Eye (tissue), 1 donor: Measurements from ENCODE around the gene INTS6.

Experiments used
- DNase-seq: peaks from one replicate; pipeline ENCODE4 v3.0.0-alpha.2; 2015

INTS6 gene

DNA sequence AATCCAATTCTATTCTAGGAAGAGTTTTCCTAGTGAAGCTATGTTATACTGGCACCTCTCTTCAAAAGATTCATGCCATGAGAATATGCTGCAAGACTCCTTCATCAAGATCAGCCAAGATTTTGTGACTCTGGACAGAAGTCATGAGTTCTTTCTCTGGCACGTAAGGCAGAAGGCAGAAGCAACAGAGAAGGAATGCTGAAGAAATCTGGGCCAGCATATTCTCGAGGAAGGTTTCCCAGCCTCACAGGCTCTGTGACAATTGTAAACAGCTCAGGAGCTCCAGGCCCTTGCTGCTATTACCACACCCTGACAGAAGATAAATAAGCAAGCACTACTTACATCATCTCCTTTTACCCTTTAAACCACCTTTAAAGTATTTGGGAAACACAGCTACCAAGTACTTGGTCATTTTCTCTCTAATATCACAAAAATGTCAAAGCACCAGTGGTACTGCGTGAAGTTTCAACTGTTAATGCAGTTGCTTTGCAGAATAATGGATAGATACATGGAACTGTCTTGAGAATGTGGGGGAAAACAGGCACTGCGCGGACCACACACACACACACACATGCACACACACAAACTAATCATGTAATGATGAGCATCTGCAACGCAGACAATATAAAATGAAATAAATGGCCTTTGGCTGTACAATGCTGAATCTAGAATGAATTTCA is 55.4 kb downstream of the INTS6 start:
- peak; percentile 8 for DNase-seq

DNA sequence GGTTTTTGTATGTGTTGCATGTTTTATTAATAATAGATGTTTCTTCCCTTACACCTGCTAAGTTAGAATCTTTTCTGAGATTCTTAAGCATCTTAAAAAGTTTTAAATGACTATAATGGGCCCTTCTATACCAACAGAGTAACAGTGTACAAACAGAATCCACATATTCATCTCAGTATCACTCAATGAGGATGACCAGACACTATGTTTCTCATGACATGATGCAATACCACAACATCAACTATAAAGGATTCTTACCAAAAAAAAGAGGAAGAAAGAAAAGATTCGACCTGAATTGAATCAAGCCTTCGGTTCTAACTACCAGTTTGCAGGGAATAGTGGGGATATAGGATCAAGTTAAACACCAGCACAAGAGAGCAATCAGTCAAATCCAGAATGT is 56.5 kb downstream of the INTS6 start:
- no peak for DNase-seq

DNA sequence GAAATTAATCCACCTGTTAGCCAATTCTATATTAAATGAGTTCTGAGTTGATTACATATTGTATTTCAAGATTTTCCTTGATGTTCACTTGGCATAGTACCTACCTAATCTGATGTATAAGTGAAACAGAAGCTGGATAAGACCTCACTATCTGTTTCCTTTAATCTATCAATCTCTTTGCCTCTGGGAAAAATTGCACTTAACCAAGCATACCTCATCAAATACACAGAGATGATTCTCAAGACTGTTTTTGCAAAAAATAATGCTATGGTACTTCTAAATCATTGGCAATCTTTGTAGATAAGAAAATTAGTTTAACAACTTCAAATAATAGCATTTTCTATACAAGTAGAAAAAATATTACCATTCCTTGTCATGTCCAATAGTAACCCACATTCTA is 58.1 kb downstream of the INTS6 start:
- no peak for DNase-seq

DNA sequence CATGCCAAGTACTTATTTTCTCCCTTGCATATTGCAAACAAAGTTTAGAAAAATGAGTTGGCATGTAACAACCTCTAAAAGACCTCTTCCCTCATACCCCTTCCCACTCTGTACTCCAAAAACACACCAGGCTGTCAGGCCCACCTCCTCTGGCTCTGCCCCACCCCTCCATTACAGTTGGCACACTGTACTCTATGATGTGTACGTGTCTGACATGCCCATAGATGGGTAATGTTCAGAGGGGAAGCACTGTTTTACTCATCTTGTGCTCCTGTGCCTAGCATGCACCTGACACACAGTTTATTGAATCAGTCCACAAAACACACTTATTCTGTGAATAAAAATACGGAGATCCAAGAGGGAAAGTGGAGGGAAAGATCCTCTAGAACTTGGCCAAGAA is 67.7 kb downstream of the INTS6 start:
- no peak for DNase-seq

DNA sequence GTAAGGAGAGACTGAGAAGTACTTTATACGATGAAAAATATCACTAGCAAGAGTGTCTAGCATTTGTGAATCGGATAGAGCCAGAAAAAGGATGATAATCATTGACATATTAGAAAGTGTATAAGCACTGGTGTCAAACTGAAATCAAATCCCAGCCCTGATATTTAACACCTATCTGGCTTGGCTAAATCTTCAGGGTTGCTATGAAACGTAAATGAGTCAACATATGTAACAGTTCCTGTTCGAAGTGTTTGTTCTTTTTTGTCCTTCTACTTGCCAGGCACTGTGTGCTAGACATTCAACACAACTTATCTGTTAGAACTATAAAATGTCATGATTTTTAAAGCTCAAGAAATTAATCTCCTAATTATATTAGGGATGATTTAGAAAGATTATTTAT is 72.6 kb downstream of the INTS6 start:
- no peak for DNase-seq

DNA sequence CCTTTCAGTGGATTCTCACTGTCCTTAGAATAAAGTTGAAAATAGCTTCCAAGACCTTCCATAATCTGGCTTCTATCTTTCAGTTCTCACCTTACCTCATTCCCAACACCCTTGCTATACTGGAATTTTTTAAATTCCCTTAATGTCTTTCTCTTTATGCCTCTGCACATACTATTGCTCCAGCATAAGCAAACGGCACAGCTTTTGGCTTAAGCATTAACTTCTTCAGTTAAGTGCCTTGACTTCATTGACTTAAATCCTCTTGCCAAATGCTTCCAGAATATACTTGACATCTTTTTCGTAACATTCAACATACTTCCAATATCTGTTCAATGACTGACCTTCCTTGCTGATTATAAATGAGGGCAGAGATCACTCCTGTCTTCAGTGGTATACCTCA is 79.4 kb downstream of the INTS6 start:
- no peak for DNase-seq

DNA sequence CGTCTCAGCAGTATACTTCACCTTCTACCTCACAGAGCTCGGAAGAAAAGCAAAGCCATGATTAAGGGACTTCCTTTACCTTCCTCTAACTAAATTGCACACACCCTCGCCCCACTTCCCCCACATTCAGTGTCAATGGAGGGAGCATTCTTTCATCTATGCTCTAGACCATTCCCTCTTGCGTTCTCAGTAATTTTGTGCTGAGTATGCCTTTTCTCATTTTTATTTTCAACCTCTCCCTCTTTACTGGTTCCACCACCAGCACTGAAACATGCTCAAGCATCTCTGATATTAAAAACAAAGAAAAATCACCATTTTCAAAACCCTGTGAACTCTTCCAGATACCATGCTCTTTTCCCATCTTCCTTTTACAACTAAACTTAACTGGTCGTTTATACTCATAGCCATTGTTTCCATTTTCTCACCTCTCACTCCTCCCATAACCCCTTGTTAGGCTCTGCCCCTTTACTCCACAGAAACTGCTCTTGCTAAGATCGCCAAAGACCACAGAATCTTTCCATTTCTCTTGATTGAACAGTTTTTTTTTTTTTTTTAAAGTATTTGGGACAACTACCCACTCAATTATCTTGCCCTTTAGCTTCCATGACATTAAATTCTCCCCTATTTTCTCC is 81.0 kb downstream of the INTS6 start:
- no peak for DNase-seq

DNA sequence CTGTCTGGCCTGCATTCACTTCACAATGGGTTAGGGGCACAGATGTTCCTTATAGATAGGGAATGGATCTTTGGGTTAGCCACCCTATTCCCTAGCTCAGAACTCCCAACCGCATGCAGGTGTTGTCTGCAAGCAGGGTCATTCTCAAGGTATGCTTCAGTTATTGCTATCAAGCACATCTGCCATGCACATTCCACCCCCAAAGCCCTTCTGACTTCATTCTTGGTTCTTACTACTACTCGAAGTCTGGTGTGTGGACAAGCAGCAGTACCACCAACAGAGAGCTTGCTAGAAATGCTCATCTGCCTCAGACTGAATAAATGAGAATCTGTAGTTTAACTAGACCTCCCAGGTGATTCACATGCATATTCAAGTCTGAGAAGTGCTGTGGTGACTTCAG is 82.0 kb downstream of the INTS6 start:
- no peak for DNase-seq

DNA sequence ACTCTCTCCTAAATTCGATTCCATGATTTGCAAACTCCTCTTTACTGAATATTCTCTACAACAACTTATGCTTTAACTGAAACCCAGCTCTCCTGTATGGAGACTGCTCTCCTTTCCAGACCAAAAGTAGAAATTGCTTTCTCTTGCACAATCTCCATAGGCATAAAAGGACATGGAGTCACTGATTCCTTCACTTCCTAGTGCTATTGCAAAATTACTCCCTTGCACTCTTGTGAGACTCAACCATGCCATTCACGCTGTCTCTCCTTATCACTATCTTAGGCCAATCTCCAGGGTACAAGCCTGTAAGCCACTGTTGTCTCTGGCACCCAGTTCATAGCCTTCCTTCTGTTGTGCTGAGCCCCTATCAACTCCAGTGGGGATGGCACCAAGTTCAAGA is 82.7 kb downstream of the INTS6 start:
- no peak for DNase-seq

DNA sequence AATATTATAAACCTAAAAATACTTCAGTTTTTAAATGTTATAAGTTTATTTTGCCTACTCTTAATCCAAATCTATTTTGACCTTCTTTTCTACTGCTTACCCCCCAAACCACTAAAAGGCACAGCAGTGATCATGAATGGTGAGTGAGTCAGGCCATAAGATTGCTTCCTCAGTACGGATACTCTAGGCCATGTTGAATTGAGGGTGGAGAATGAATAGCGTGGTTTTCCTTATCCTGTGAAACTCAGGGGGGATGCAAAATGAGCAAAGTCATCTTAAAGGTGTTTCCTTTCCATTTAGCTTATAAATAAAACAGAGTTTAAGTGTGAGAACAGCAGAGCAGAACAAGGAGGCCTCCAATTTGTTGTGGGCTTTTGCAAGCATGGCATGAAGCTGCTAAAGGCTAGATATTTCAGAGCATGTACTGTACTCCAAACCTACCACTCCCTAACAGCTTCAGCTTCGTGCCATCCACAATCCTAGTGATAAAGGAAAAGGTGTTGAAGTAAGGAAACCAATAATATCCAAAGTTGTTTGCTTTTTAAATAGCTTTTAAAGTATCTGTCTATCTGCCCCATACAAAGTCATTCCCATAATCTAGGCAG is 88.3 kb downstream of the INTS6 start:
- no peak for DNase-seq

DNA sequence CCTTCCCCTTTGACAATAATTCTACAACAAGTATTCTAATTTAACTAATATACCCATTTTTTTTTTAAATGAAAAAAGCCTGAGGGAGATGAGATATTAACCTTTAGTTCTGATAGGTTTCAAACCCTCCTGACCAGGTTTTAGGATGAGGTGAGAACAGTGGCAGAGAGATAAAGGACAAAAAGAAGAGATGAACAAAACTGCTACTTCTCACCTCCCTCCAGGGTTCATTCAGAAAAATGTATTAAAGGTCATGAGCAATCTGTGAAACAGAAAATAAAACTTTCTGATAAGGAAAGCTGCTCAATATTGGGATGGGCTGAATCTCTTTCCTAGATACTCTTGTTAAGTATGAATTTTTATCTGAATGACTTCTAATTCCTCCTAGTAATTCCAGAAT is 89.2 kb downstream of the INTS6 start:
- DNase-seq: no peak

DNA sequence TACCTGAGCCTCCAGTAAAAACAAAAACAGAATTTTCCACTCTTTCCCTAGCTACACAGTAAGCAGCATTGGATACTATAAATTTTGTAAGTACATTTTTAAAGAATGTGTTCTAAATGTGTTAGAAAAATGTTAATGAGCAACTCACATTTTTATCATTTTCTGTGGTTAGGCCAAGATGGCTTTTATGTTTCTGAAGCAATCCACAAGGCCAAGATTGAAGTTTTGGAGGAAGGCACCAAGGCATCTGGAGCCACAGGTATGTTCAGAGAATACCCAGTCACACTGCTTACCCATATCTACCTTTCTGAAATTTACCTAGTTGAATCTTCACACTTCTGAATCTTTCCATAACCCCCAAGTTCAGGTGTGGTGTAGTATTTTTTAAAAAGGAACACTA is 91.7 kb downstream of the INTS6 start:
- DNase-seq: no peak

DNA sequence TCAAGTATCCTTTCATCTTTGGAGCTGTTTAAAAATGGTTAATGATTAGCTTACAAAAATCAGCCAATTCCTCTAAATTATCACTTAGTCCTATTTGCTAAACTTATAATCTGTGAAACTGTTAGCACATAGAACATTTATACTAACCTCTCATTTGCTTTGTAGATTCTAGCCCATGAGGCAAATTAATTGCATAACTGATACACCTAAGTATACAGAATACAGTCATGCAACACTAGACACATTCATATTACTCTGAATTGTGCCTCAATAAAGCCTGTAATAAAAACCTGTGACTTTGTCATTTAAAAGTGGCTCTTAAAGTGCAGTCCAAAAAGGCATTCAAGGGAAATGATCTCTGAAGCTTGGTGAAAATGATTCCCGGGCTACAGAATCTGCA is 92.3 kb downstream of the INTS6 start:
- DNase-seq: no peak

DNA sequence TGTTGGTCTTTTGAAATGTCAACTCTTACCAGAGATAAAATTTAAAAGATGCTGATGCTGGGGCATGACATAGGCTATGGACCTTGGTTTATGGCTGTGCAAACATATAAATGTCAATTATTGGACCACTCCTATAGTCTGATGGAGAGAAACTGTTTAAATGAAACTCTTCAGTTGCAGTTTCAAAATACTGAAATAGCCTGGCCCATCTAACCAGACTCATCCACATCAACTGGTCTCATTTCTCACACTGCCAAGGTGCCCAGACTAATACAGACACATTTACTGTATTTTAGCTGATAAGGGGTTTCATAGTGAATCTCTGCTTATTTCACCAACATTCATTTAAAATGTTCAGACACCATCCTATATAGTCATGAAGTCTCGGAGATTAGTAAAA is 93.5 kb downstream of the INTS6 start:
- DNase-seq: no peak

DNA sequence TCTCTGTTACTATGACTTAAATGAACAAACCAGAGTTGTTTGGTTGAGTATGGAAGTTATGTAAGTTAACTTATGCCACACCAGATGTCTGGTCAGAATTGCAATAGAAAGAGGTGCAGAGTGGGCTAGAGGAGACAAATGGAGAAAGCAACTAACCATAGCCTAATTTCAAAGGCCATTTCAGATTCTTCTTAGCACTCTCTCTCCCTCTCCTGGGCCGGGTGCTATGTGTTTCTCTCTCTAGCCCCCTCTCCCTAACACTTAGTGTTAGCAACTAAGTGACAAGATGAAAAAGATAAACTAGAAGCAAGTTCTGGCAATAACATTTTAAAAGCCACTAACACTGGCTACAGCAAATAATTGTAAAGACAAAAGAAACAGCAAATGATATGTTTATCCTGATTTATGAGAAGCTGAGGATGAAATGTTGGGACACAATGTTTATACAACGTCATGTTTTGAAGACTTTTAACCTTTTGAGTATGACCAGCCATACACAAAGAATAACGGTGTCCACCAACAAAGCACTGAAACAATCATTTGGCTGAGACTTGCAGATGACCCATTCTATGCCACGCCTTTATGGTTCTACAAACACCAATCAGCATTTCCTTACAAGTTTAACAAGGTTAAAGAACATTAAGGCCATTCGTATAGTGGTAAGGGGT is 94.8 kb downstream of the INTS6 start:
- no peak for DNase-seq

DNA sequence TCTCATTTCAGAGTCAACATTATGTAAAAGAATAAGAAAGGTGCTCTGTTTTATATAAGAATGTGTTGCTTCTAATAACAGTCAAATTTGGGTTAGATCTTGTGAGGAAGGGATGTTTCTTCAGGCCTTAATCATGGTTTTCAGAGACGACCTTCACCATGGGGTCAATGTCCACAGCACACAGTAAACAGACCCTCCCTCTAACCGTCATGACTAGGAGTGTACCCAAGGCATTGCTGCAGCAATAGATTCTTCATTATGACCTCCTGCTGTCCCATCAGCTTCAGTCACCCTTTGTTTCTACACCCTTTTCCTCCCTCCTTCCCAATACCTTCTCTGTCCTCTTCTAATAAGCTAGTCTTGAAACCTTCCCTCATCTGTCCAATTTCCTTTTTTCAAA is 97.6 kb downstream of the INTS6 start:
- no peak for DNase-seq

DNA sequence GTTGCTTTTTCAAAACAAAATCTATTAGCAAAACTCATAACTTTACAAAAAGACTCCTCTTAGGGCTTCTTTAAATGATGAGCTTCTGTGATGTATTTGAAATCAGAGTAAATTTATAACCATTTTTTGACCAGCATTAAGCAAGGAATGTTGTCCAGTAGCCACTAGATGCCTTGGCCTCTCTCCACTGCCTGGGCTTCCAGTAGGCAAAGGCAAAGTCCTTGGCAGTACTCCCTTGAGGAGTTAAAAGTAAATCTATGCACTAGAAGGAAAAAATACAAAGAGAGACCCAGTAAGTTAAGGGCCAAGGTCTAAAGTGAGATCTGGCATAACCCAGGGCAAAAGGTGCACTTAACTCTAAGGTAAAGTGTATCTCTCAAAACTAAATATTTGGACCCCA is 103.8 kb downstream of the INTS6 start:
- DNase-seq: no peak

DNA sequence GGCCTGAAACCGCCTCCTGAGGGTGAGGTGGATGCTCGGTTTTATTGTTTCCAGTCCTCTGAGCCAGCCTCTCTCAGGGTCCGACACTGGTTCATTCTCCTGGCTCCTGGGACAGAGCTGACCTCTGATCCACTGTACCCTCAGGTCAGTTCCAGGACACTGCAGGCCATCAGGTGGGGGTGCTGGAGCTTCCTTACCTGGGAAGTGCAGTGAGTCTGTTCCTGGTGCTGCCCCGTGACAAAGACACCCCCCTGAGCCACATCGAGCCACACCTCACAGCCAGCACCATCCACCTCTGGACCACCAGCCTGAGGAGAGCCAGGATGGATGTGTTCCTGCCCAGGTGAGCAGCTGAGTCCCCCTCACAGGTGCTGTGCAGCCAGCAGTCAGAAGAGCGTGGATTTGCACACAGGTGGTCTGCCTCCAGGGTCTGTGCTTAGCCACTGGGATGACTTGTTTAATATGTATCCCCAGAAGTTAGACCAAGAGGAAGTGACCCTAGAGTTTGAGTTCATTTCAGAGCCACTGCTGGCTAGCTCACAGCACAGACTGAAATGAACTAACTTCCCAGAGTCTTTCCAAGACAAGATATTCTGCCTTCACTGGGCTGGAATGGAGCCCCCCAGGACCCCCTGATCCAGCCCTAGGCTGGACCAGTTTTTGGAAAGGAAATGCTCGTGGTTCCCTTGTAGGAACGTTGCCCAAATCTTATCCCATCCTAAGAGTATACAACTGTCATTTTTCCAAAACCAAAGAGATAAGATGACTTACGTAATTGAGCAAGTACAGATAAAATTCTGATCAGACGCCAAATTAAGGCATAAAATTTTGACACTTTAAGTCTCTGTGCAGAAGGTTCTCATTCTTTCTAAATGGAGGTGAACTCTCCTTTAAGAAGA is 104.5 kb downstream of the INTS6 start:
- DNase-seq: no peak

DNA sequence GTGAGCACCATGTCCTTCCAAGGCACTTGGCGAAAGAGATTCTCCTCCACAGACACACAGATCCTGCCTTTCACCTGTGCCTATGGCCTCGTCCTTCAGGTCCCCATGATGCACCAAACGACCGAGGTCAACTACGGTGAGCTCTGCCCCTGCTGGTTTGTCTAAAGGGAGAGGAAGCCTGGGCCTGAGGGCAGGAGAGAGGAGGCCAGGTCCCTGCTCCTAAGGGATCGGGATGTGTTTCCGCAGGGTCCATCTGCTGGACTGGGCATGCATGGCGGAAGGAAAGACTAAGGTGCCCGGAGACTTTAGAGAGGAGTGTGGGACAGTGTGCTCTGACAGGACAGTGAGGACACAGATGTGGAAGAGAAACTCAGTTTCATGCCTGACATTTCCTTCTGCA is 105.7 kb downstream of the INTS6 start:
- no peak for DNase-seq

DNA sequence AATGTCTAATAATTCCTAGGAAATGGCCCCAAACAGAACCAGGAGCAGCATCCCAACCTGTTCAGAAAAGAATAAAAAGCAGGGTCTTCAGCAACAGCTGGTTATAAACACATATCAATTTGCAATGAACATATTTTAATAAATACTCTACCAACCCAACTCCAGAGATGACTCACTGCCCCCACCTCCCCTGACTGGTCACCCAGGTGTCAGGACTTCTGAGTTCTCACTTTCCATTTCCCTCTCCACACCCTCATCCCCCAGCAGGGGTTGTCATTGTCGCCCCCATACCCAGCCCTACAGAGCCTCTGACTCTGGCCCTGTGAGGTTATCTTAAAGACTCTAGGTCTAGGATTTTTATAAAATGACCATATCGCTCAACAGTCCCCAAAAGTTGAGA is 106.4 kb downstream of the INTS6 start:
- DNase-seq: no peak

DNA sequence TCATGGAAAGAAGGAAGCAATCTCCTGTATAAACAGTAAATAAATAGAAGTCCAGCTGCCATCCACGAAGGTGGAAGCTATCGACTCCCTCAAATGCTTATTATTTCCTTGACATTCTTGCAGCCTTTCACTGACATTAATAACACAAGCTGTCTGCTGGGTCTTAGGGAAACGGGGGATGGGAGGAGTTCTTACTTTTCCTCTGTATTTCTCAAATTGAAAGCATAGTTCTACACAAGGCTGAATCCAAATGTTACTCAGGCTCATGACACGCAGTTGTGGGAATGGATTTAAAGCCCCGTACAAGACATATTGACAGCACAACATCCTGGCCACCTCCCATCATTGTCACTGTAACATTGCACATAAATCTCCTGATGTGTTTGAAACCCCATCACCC is 109.4 kb downstream of the INTS6 start:
- no peak for DNase-seq

DNA sequence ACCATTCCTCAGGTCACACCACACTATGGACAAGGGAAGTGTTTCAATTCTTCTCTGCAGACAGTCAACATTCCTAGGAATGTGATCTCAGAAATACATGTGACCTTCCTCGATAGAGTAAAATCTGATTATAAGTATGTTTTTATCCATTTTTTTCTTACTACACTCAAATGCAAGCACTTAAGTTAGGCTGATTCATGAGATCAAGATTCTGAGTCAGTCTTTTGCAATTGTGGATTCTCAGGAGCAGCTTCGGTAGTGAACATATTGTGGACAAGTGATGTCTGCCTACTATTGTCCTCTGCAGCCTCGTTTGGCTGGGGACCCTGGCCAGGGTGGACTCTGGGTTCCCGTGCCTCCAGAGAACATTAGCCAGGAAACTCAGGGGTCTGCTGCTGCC is 110.1 kb downstream of the INTS6 start:
- no peak for DNase-seq

DNA sequence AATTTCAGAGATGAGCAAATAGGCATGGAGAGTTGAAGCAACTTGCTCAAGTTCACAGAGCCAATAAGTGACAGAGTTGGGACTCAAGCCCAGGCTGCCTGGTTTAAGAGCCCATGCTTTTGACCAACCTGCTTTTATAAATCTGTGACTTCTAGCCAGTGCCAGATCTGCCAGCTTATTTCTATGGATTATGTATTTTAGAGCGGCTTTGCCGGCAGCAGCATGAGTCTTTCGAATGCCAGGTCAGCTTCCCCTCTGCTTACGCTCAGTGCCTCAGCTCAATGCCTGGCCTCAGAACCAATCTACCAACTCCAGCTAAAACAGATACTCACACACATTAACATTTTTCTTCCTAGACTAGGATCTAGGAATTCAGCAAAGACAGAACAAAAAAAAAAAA is 111.0 kb downstream of the INTS6 start:
- no peak for DNase-seq
